ENCODE measurements around the gene ANKS1B.

Gene ANKS1B

GRCh38 chr12:98803468-98804209, 1181.1 kb downstream of the ANKS1B start:
- no peak for DNase-seq (ENCODE audit: extremely low read depth, low read depth)
- TF ChIP-seq, protein P1, sequence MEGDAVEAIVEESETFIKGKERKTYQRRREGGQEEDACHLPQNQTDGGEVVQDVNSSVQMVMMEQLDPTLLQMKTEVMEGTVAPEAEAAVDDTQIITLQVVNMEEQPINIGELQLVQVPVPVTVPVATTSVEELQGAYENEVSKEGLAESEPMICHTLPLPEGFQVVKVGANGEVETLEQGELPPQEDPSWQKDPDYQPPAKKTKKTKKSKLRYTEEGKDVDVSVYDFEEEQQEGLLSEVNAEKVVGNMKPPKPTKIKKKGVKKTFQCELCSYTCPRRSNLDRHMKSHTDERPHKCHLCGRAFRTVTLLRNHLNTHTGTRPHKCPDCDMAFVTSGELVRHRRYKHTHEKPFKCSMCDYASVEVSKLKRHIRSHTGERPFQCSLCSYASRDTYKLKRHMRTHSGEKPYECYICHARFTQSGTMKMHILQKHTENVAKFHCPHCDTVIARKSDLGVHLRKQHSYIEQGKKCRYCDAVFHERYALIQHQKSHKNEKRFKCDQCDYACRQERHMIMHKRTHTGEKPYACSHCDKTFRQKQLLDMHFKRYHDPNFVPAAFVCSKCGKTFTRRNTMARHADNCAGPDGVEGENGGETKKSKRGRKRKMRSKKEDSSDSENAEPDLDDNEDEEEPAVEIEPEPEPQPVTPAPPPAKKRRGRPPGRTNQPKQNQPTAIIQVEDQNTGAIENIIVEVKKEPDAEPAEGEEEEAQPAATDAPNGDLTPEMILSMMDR (IDR thresholded peaks at IDR 0.05; ENCODE audit: low read depth, low read length) = peak; percentile 21

DNA sequence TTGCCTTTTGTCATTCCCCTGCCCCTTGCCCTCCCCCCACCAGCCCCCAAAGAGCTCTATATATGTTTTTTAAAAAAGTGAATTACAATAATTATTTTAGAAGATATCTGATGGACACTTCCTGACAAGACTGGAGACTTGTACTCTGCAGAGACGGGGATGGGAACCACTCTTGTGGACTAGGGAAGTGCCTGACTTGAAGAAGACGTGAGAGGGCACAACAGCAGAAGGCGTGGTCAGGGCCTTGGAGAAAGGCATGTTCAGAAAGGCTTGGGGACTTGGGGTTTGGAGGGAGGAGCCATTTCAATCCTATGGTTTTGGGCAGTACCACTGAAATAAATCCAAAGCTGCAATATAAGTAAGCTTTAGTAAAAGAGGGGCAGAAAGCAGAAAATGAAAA, 1184.9 kb downstream of the ANKS1B start:
- TF ChIP-seq, protein P1 (IDR thresholded peaks at IDR 0.05; ENCODE audit: low read depth, low read length) = no peak
- no peak for DNase-seq (ENCODE audit: extremely low read depth, low read depth)

DNA sequence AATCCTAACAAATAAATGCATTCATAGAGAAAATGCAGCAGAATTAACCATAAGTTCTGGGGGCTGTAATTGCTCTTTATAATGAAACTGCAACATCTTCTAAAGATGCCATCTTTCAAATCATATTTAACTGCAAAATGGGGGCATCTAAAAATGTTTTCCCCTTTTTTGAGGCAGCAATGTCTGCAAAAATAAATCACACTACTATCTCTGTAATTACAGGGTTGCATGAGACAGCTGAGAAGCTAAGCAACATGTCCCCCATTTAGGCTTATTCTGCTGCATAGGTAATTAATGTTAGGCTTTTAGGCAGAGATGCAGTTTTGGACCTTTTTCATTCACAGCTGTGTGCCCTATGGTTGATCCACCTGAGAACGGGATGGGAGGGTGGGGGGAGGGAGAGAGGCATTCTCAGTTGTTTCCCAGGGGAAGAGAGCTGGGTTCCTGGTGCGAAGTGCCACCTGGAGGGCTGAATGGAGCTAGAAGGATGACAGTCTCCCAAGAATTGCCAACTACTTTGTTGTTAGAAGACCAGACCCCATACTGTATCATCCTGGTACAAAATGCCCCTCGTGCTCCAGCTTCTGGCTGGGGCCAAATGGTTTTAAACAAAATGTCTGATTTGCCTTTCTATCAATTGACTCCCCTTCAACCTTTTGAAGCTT, 1185.5 kb downstream of the ANKS1B start:
- DNase-seq (ENCODE audit: extremely low read depth, low read depth) = no peak
- TF ChIP-seq, protein P1 (IDR thresholded peaks at IDR 0.05; ENCODE audit: low read depth, low read length) = no peak

DNA sequence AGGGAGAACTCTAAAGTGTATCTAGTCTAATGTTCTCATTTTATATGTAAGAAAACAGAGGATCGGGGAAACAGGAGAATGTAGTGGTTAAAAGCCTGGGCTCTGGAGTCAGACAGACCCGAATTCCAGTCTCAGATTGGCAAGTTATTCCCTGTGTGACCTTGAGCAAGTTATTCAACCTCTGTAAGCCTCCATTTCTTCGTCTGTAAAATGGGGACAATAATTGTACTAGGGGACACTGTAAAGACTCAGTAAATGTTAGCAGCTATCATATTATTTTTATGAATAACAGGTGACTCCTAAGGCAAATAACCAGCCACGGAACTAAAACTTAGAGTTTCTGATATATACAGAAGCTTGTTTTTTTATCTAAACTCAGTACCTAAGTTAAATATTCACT, 1187.5 kb downstream of the ANKS1B start:
- TF ChIP-seq, protein P1 (IDR thresholded peaks at IDR 0.05; ENCODE audit: low read depth, low read length) = no peak
- no peak for DNase-seq (ENCODE audit: extremely low read depth, low read depth)

DNA sequence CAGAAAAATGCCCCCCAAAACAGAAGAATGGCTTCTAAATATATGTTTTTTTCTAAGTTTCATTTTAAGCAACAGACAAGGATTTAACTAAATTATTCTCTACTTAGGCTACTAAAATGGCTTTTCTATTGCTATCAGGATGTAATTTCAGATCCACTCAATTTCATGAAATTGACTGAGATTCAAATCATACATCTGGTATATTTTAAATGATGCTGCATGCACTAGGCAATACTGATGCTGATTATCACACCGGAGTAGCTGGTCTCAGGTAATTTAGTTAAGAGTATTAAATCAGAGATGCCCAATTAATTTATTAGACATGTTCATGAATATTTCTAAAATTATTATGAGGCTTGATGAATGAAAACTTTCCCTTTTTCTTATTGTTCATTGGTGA, 1188.0 kb downstream of the ANKS1B start:
- TF ChIP-seq, protein P1 (IDR thresholded peaks at IDR 0.05; ENCODE audit: low read depth, low read length) = no peak
- DNase-seq (ENCODE audit: extremely low read depth, low read depth) = no peak

- DNase-seq (ENCODE audit: extremely low read depth, low read depth) = no peak
- TF ChIP-seq, protein P1 (IDR thresholded peaks at IDR 0.05; ENCODE audit: low read depth, low read length) = no peak
Observed at GRCh38 chr12:98793121-98793520, 1191.6 kb downstream of the ANKS1B start.

GRCh38 chr12:98791406-98791805, 1193.3 kb downstream of the ANKS1B start:
- no peak for DNase-seq (ENCODE audit: extremely low read depth, low read depth)
- TF ChIP-seq, protein P1 (IDR thresholded peaks at IDR 0.05; ENCODE audit: low read depth, low read length) = no peak

All from AG09319 (cell line).